ENCODE results near the gene TM4SF5.
A peak's percentile ranks its signal among the peaks of the same experiment; 100 is the strongest.

Gene TM4SF5

GRCh38 chr17:4738136-4739121, 33.3 kb upstream of the TM4SF5 start:
- no peak for TF ChIP-seq POLR2A (IDR thresholded peaks at IDR 0.05; ENCODE audit: low read depth, low read length)
- no peak for TF ChIP-seq POLR2AphosphoS5 (IDR thresholded peaks at IDR 0.05; ENCODE audit: low read depth, low read length)
- TF ChIP-seq PAX5 (IDR thresholded peaks at IDR 0.05; ENCODE audit: insufficient read depth, low read length, severe bottlenecking), result no peak
- no peak for TF ChIP-seq SPI1 (IDR thresholded peaks at IDR 0.05; ENCODE audit: low read depth, low read length)
- TF ChIP-seq TAF1 (IDR thresholded peaks at IDR 0.05; ENCODE audit: low read depth, low read length), result no peak
- no peak for TF ChIP-seq POU2F2 (IDR thresholded peaks at IDR 0.05; ENCODE audit: low read depth, low read length)
- FAIRE-seq (peak; percentile 38), DNase-seq (ENCODE audit: insufficient read length, low spot score) (no peak)

DNA sequence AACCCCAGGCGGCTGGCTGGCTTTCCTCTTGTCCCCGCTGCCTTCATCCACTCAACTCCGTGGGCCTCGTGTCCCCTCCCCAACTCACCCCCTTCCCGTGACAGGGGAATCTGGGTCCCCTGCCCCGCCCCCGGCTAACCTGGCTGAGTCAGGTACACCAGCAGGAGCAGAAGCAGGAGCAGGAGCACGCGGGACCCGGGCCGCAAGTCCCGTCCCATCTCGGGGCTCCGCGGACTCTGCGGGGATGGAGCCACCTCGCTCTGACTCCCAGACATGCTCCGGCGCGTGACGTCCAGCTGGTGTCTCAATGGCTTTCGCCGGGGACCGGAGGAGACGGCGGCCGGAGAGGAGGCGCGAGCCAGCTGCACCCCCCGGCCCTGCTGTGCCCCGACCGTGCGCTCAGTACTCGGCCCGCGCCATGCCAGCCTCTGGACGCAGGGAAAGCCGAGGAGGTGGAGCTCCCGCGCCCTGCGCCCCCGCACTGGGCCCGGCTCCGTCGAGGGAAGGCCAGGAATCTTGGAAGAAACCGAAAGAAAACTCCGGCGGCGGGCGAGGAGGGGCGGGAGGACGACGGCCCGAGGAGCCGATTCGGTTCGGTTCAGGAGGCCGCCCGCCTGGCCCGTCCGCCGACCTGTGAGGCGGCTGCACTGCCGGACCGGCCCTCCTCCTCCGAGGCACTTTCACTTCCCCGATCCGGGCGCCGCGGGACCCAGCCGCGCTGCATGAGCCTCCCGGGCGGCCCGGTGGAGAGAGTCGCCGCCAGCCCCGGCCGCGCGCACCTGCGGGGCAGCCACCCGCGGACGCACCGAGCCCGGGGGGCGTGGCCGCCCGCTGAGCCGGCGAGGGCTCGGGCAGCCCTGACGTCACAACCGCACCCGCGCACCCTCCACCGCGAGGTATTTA, 32.3 kb upstream of the TM4SF5 start, which contains the start of the genes CXCL16 and ZMYND15:
CXCL16 (minus strand) TSS at position 807 of the 903 bp plus-strand sequence; CDS start at position 218, 589 bp downstream.
ZMYND15 (plus strand) TSS at position 712 of the 903 bp plus-strand sequence. CDS start 716 bp downstream, outside the sequence.
- peak; percentile 72 for TF ChIP-seq SPI1 (IDR thresholded peaks at IDR 0.05; ENCODE audit: low read depth, low read length)
- no peak for TF ChIP-seq POLR2A (IDR thresholded peaks at IDR 0.05; ENCODE audit: low read depth, low read length)
- TF ChIP-seq PAX5 (IDR thresholded peaks at IDR 0.05; ENCODE audit: insufficient read depth, low read length, severe bottlenecking), result no peak
- TF ChIP-seq POU2F2 (IDR thresholded peaks at IDR 0.05; ENCODE audit: low read depth, low read length), result no peak
- no peak for TF ChIP-seq TAF1 (IDR thresholded peaks at IDR 0.05; ENCODE audit: low read depth, low read length)
- DNase-seq (ENCODE audit: insufficient read length, low spot score) (peak; percentile 85), FAIRE-seq (peak; percentile 86)

GRCh38 chr17:4740025-4740351, 31.7 kb upstream of the TM4SF5 start:
- TF ChIP-seq POLR2AphosphoS5 (IDR thresholded peaks at IDR 0.05; ENCODE audit: low read depth, low read length) (no peak), SPI1 (IDR thresholded peaks at IDR 0.05; ENCODE audit: low read depth, low read length) (no peak), TAF1 (IDR thresholded peaks at IDR 0.05; ENCODE audit: low read depth, low read length) (no peak)
- DNase-seq (ENCODE audit: insufficient read length, low spot score), result no peak
- FAIRE-seq, result no peak

DNA sequence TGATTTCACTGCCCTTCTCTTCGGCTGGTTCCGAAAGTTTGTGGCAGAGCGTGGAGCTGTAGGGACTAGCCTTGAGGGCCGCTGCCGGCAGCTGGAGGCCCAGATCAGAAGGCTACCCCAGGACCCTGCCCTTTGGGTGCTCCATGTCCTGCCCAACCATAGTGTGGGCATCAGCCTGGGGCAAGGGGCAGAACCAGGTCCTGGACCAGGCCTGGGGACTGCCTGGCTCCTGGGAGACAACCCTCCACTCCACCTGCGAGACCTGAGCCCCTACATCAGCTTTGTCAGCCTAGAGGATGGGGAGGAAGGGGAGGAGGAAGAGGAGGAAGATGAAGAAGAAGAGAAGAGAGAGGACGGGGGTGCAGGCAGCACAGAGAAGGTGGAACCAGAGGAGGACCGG, 31.1 kb upstream of the TM4SF5 start:
- no peak for DNase-seq (ENCODE audit: insufficient read length, low spot score)
- no peak for FAIRE-seq
- TF ChIP-seq SPI1 (IDR thresholded peaks at IDR 0.05; ENCODE audit: low read depth, low read length) (no peak), POLR2AphosphoS5 (IDR thresholded peaks at IDR 0.05; ENCODE audit: low read depth, low read length) (no peak), POU2F2 (IDR thresholded peaks at IDR 0.05; ENCODE audit: low read depth, low read length) (no peak), TAF1 (IDR thresholded peaks at IDR 0.05; ENCODE audit: low read depth, low read length) (no peak), PAX5 (IDR thresholded peaks at IDR 0.05; ENCODE audit: insufficient read depth, low read length, severe bottlenecking) (no peak), POLR2A (IDR thresholded peaks at IDR 0.05; ENCODE audit: low read depth, low read length) (no peak)

DNA sequence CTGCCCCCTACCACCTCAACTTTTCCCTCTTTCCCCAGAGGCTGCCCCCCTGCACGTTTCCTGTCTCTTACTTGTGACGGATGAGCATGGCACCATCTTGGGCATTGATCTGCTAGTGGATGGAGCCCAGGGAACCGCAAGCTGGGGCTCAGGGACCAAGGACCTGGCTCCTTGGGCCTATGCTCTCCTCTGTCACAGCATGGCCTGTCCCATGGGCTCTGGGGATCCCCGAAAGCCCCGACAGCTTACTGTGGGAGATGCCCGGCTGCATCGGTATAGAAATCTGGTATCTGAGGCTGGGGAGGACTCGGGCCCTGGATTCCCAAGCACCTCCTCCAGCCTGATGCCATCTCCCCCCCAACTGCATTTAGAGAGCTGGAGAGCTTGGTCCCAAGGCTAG, 30.1 kb upstream of the TM4SF5 start:
- TF ChIP-seq POLR2A (IDR thresholded peaks at IDR 0.05; ENCODE audit: low read depth, low read length), result no peak
- no peak for TF ChIP-seq TAF1 (IDR thresholded peaks at IDR 0.05; ENCODE audit: low read depth, low read length)
- no peak for TF ChIP-seq PAX5 (IDR thresholded peaks at IDR 0.05; ENCODE audit: insufficient read depth, low read length, severe bottlenecking)
- TF ChIP-seq POU2F2 (IDR thresholded peaks at IDR 0.05; ENCODE audit: low read depth, low read length), result no peak
- no peak for TF ChIP-seq SPI1 (IDR thresholded peaks at IDR 0.05; ENCODE audit: low read depth, low read length)
- TF ChIP-seq POLR2AphosphoS5 (IDR thresholded peaks at IDR 0.05; ENCODE audit: low read depth, low read length), result no peak
- DNase-seq (ENCODE audit: insufficient read length, low spot score) (no peak), FAIRE-seq (no peak)

DNA sequence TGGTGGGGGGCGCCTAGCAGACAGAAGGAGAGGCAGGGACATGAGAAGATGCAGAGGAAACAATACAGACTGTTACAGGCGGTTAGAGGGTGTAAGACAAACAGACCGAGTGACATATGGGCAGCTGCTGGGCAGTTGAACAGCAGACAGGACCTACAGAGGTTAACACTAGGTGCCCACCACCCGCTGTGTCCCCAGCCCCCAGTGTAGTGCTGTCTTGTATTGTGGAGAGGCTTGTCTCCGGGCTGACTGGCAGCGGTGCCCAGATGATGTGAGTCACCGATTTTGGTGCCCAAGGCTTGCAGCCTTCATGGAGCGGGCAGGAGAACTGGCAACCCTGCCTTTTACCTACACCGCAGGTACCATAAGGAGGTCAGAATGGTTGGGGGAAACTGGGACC, 29.6 kb upstream of the TM4SF5 start:
- no peak for TF ChIP-seq POU2F2 (IDR thresholded peaks at IDR 0.05; ENCODE audit: low read depth, low read length)
- no peak for TF ChIP-seq TAF1 (IDR thresholded peaks at IDR 0.05; ENCODE audit: low read depth, low read length)
- TF ChIP-seq POLR2AphosphoS5 (IDR thresholded peaks at IDR 0.05; ENCODE audit: low read depth, low read length), result no peak
- TF ChIP-seq POLR2A (IDR thresholded peaks at IDR 0.05; ENCODE audit: low read depth, low read length), result no peak
- no peak for TF ChIP-seq SPI1 (IDR thresholded peaks at IDR 0.05; ENCODE audit: low read depth, low read length)
- no peak for TF ChIP-seq PAX5 (IDR thresholded peaks at IDR 0.05; ENCODE audit: insufficient read depth, low read length, severe bottlenecking)
- DNase-seq (ENCODE audit: insufficient read length, low spot score), result no peak
- no peak for FAIRE-seq

GRCh38 chr17:4742629-4743028, 29.1 kb upstream of the TM4SF5 start:
- FAIRE-seq (no peak), DNase-seq (ENCODE audit: insufficient read length, low spot score) (no peak)
- TF ChIP-seq POLR2A (IDR thresholded peaks at IDR 0.05; ENCODE audit: low read depth, low read length) (no peak), TAF1 (IDR thresholded peaks at IDR 0.05; ENCODE audit: low read depth, low read length) (no peak), PAX5 (IDR thresholded peaks at IDR 0.05; ENCODE audit: insufficient read depth, low read length, severe bottlenecking) (no peak), POU2F2 (IDR thresholded peaks at IDR 0.05; ENCODE audit: low read depth, low read length) (no peak), SPI1 (IDR thresholded peaks at IDR 0.05; ENCODE audit: low read depth, low read length) (no peak), POLR2AphosphoS5 (IDR thresholded peaks at IDR 0.05; ENCODE audit: low read depth, low read length) (no peak)

DNA sequence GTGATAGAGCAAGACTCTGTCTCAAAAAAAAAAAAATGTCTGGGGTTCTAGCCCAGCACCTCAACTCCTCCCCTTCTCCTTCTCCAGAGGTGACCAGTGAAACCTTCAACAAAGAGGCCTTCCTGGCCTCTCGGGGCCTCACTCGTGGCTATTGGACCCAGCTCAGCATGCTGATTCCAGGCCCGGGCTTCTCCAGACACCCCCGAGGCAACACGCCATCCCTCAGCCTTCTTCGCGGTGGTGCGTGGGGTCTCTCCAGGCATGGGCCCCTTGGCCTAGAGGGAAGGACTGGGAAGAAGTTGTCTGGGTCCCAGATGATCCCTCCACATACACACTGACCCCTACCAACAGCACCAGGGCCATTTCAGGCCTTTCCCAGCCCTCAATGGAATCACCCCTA, 28.5 kb upstream of the TM4SF5 start:
- FAIRE-seq (no peak), DNase-seq (ENCODE audit: insufficient read length, low spot score) (no peak)
- TF ChIP-seq POLR2AphosphoS5 (IDR thresholded peaks at IDR 0.05; ENCODE audit: low read depth, low read length), result no peak
- TF ChIP-seq POU2F2 (IDR thresholded peaks at IDR 0.05; ENCODE audit: low read depth, low read length), result no peak
- TF ChIP-seq PAX5 (IDR thresholded peaks at IDR 0.05; ENCODE audit: insufficient read depth, low read length, severe bottlenecking), result no peak
- TF ChIP-seq TAF1 (IDR thresholded peaks at IDR 0.05; ENCODE audit: low read depth, low read length), result no peak
- TF ChIP-seq POLR2A (IDR thresholded peaks at IDR 0.05; ENCODE audit: low read depth, low read length), result no peak
- TF ChIP-seq SPI1 (IDR thresholded peaks at IDR 0.05; ENCODE audit: low read depth, low read length), result no peak

DNA sequence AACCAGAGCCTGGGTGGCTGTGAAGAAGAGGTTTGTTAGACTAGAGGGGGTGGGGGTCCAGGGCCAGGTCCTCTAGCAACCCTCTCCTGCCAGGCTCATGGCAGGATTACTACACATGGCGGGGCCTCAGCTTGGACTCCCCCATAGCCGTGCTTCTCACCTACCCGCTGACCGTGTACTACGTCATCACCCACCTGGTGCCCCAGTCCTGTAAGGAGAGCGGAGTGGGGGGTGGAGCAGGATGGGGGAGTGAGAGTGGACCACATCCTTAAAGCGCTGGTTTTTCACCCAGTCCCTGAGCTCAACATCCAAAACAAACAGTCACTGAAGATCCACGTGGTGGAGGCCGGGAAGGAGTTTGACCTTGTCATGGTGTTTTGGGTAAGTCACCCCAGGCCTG, 27.8 kb upstream of the TM4SF5 start:
- TF ChIP-seq TAF1 (IDR thresholded peaks at IDR 0.05; ENCODE audit: low read depth, low read length) (no peak), POLR2AphosphoS5 (IDR thresholded peaks at IDR 0.05; ENCODE audit: low read depth, low read length) (no peak), POU2F2 (IDR thresholded peaks at IDR 0.05; ENCODE audit: low read depth, low read length) (no peak), PAX5 (IDR thresholded peaks at IDR 0.05; ENCODE audit: insufficient read depth, low read length, severe bottlenecking) (no peak)
- FAIRE-seq (no peak), DNase-seq (ENCODE audit: insufficient read length, low spot score) (no peak)
